MM.1S (cell line): ENCODE results near the gene INPP5F.

Source experiments
- DNase-seq: peaks from one replicate; pipeline ENCODE4 v3.0.0-alpha.2; 2015
- H2AFZ ChIP-seq: fragments of 300-600 bp; sonication (generic); 2 replicates; pipeline ENCODE4 v1.6.0; 2016; ENCODE audit warnings: antibody characterized with exemption, low read length
- H3F3A ChIP-seq: fragments of 300-600 bp; sonication (generic); 2 replicates; pipeline ENCODE4 v1.6.1; 2016; ENCODE audit warnings: mild to moderate bottlenecking, antibody characterized with exemption, low read length, moderate library complexity, mixed read lengths; ENCODE audit not compliant: insufficient read depth
- H3K27ac ChIP-seq: fragments of 300-600 bp; sonication (generic); 2 replicates; pipeline ENCODE4 v1.5.1; 2016; ENCODE audit warnings: mild to moderate bottlenecking, low read length
- H3K27me3 ChIP-seq: fragments of 300-600 bp; sonication (generic); replicated peaks from 2 replicates; pipeline ENCODE4 v1.6.0; 2016; ENCODE audit warnings: low read length; ENCODE audit not compliant: insufficient read depth
- H3K36me3 ChIP-seq: fragments of 300-600 bp; sonication (generic); replicated peaks from 2 replicates; pipeline ENCODE4 v1.6.1; 2016; ENCODE audit warnings: mild to moderate bottlenecking, low read length, mixed read lengths; ENCODE audit not compliant: insufficient read depth
- H3K4me1 ChIP-seq: fragments of 300-600 bp; sonication (generic); 2 replicates; pipeline ENCODE4 v1.6.1; 2016; ENCODE audit warnings: low read length, mixed read lengths
- H3K4me2 ChIP-seq: fragments of 300-600 bp; sonication (generic); 2 replicates; pipeline ENCODE4 v1.6.0; 2016; ENCODE audit warnings: low read depth, low read length
- H3K4me3 ChIP-seq: fragments of 300-600 bp; sonication (generic); 2 replicates; pipeline ENCODE4 v1.5.1; 2016; ENCODE audit warnings: low read length, mixed read lengths
- H3K79me2 ChIP-seq: fragments of 300-600 bp; sonication (generic); 2 replicates; pipeline ENCODE4 v1.6.1; 2016; ENCODE audit warnings: mixed run types, low read length, mixed read lengths
- H3K9ac ChIP-seq: fragments of 300-600 bp; sonication (generic); 2 replicates; pipeline ENCODE4 v1.6.1; 2016; ENCODE audit warnings: low read length, mixed read lengths
- H3K9me2 ChIP-seq: fragments of 300-600 bp; sonication (generic); replicated peaks from 2 replicates; pipeline ENCODE4 v1.6.1; 2016; ENCODE audit warnings: mild to moderate bottlenecking, low read length, mixed read lengths; ENCODE audit not compliant: insufficient read depth
- H3K9me3 ChIP-seq: fragments of 300-600 bp; sonication (generic); replicated peaks from 2 replicates; pipeline ENCODE4 v1.6.1; 2016; ENCODE audit warnings: mild to moderate bottlenecking, low read length, mixed read lengths; ENCODE audit not compliant: insufficient read depth
- H4K20me1 ChIP-seq: fragments of 300-600 bp; sonication (generic); 2 replicates; pipeline ENCODE4 v1.6.1; 2016; ENCODE audit warnings: mild to moderate bottlenecking, low read length, moderate library complexity, mixed read lengths; ENCODE audit not compliant: insufficient read depth
- EZH2 ChIP-seq: fragments of 300-600 bp; sonication (generic); optimal IDR thresholded peaks from 2 replicates; pipeline ENCODE3; 2017; ENCODE audit warnings: low read depth, mild to moderate bottlenecking, antibody characterized with exemption, low read length, mixed read lengths
- EZH2phosphoT487 ChIP-seq: fragments of 300-600 bp; sonication (generic); IDR thresholded peaks from 2 replicates; pipeline ENCODE4 v1.6.1; 2018; ENCODE audit warnings: antibody characterized with exemption, low read length
- TF ChIP-seq, protein P1 (sequence below): fragments of 300-600 bp; sonication (generic); IDR thresholded peaks from 2 replicates; pipeline ENCODE4 v1.5.1; 2016; ENCODE audit warnings: antibody characterized with exemption, low read length, mixed read lengths

INPP5F gene

DNA sequence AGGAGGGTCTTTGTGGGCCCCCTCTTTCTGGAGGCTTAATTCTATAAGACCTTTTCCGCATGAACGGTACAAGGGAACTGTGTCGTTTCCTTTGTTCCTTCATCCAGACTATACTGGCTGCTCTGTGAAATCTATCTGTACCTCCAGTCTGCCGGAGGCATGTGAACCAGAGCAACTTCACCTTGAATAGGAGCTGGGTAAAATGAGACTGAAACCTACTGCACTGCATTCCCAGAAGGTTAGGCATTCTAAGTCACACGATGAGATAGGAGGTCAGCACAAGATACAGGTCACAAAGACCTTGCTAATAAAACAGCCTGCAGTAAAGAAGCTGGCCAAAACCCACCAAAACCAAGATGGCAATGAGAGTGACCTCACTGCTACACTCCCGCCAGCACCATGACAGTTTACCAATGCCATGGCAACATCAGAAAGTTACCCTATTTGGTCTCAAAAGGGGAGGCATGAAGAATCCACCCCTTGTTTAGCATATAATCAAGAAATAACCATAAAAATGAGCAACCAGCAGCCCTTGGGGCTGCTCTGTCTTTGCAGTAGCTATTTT is 36.8 kb upstream of the INPP5F start:
- no peak overlapping the region for H3K4me2 ChIP-seq

DNA sequence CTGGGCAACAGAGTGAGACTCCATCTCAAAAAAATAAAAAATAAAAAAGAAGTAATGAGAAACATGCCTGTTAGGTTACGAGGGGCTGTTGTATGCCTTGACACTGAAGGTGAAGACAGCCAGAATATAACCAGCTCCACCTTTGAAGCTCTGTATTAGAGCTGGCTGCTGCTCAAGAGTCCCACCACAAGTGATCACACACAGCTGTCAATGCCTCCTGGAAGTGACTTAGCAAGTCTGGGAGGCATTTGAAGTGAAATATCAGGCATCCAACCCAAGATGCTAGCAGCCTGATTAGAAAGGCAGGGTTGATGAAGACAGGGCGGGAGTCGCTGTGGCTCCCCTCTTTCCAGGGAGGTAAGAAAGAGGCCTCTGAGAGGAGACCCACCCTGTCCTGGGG is 34.1 kb upstream of the INPP5F start:
- Histone ChIP-seq H4K20me1 (no peaks in the 10 kb centered on the region), H3K4me3 (no peak overlapping the region), H3K9me3 (no peaks in the 10 kb centered on the region), H3K4me2 (no peak overlapping the region), H3K9ac (no peak overlapping the region), H3K9me2 (no peaks in the 10 kb centered on the region), H3K36me3 (no peaks in the 10 kb centered on the region), H3K27ac (no peak overlapping the region), H3K4me1 (no peaks in the 10 kb centered on the region), H2AFZ (no peak overlapping the region), H3F3A (no peaks in the 10 kb centered on the region), H3K79me2 (no peaks in the 10 kb centered on the region), H3K27me3 (no peaks in the 10 kb centered on the region)
- no peak for DNase-seq
- no peak for TF ChIP-seq EZH2
- TF ChIP-seq, protein P1, sequence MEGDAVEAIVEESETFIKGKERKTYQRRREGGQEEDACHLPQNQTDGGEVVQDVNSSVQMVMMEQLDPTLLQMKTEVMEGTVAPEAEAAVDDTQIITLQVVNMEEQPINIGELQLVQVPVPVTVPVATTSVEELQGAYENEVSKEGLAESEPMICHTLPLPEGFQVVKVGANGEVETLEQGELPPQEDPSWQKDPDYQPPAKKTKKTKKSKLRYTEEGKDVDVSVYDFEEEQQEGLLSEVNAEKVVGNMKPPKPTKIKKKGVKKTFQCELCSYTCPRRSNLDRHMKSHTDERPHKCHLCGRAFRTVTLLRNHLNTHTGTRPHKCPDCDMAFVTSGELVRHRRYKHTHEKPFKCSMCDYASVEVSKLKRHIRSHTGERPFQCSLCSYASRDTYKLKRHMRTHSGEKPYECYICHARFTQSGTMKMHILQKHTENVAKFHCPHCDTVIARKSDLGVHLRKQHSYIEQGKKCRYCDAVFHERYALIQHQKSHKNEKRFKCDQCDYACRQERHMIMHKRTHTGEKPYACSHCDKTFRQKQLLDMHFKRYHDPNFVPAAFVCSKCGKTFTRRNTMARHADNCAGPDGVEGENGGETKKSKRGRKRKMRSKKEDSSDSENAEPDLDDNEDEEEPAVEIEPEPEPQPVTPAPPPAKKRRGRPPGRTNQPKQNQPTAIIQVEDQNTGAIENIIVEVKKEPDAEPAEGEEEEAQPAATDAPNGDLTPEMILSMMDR: no peak
- no peak for TF ChIP-seq EZH2phosphoT487

More for the DNA sequence above, 36.8 kb upstream of the INPP5F start:
- no peak overlapping the region for H2AFZ ChIP-seq
- no peaks in the 10 kb centered on the region for H3K79me2 ChIP-seq
- H3K9me3 ChIP-seq: no peaks in the 10 kb centered on the region
- H4K20me1 ChIP-seq: no peaks in the 10 kb centered on the region
- H3F3A ChIP-seq: no peaks in the 10 kb centered on the region
- no peaks in the 10 kb centered on the region for H3K36me3 ChIP-seq
- H3K9ac ChIP-seq: no peak overlapping the region
- H3K9me2 ChIP-seq: no peaks in the 10 kb centered on the region
- DNase-seq: no peak
- TF ChIP-seq EZH2: no peak
- no peak for TF ChIP-seq EZH2phosphoT487
- TF ChIP-seq, protein P1: no peak
- H3K27ac ChIP-seq: no peak overlapping the region
- no peak overlapping the region for H3K4me3 ChIP-seq
- no peaks in the 10 kb centered on the region for H3K27me3 ChIP-seq
- H3K4me1 ChIP-seq: no peaks in the 10 kb centered on the region

DNA sequence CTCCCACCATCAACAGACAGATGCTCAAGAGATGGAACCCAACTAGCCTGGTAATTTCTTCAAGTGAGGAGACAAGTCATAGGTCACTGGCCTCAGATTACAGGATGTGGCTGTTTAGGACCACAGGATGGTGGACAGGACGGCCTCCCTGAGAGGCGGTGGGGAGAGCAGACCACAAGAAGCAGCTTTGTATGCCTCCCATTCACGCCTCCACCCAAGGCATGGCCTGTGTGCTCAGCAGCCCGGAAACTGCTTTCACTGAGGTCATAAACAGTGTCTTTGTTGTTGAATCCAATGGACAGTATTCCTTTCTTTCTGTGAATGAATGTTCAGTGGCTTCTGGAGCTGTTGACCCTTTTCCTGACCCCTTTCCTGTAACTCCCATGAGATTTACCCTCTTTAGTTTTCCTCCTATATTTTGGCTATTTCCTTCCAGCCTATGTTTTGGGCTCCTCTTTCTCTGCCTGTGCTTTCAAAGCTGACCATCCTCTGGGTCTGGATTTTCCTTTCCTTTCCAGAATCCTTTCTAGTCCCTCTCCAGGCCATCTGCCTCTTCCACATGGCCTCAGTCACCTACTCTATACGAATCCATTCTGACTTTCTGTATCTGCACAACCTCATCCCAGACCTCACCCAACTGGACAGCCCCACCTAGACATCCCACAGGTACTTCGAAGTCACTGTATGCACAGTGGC is 32.4 kb upstream of the INPP5F start:
- H3F3A ChIP-seq: no peaks in the 10 kb centered on the region
- H3K9me2 ChIP-seq: no peaks in the 10 kb centered on the region
- H2AFZ ChIP-seq: no peak overlapping the region
- H4K20me1 ChIP-seq: no peaks in the 10 kb centered on the region
- H3K27ac ChIP-seq: no peak overlapping the region
- no peak overlapping the region for H3K4me3 ChIP-seq
- H3K9ac ChIP-seq: no peak overlapping the region
- no peaks in the 10 kb centered on the region for H3K4me1 ChIP-seq
- H3K9me3 ChIP-seq: no peaks in the 10 kb centered on the region
- no peak for TF ChIP-seq EZH2
- TF ChIP-seq, protein P1: no peak
- TF ChIP-seq EZH2phosphoT487: no peak
- no peaks in the 10 kb centered on the region for H3K27me3 ChIP-seq
- no peak overlapping the region for H3K4me2 ChIP-seq
- DNase-seq: no peak
- no peaks in the 10 kb centered on the region for H3K79me2 ChIP-seq
- no peaks in the 10 kb centered on the region for H3K36me3 ChIP-seq
